ENCODE measurements around the gene PCDH15.

The PCDH15 gene

GRCh38 chr10:54266395-54266794 lies 534.6 kb downstream of the PCDH15 start:
- Histone ChIP-seq H3K4me3 (replicated peaks; ENCODE audit: low read depth, low read length) (no peak overlapping the region), H3K36me3 (ENCODE audit: control insufficient read depth, insufficient read depth, low read length) (no peaks in the 10 kb centered on the region), H3K27me3 (replicated peaks; ENCODE audit: control insufficient read depth, insufficient read depth, low read length) (no peaks in the 10 kb centered on the region)
- no peak for TF ChIP-seq CTCF (IDR thresholded peaks at IDR 0.05; ENCODE audit: insufficient read depth, low read length, poor library complexity, severe bottlenecking)
- no peak for DNase-seq (ENCODE audit: extremely low read depth, insufficient read length)

- Histone ChIP-seq H3K36me3 (ENCODE audit: control insufficient read depth, insufficient read depth, low read length) (no peaks in the 10 kb centered on the region), H3K4me3 (replicated peaks; ENCODE audit: low read depth, low read length) (no peak overlapping the region), H3K27me3 (replicated peaks; ENCODE audit: control insufficient read depth, insufficient read depth, low read length) (no peaks in the 10 kb centered on the region)
- TF ChIP-seq CTCF (IDR thresholded peaks at IDR 0.05; ENCODE audit: insufficient read depth, low read length, poor library complexity, severe bottlenecking): no peak
- DNase-seq (ENCODE audit: extremely low read depth, insufficient read length): no peak
These were observed 538.3 kb downstream of the PCDH15 start for GRCh38 chr10:54262726-54263125.

GRCh38 chr10:54259104-54259503 lies 541.9 kb downstream of the PCDH15 start:
- no peak for TF ChIP-seq CTCF (IDR thresholded peaks at IDR 0.05; ENCODE audit: insufficient read depth, low read length, poor library complexity, severe bottlenecking)
- no peaks in the 10 kb centered on the region for H3K27me3 ChIP-seq (replicated peaks; ENCODE audit: control insufficient read depth, insufficient read depth, low read length)
- no peaks in the 10 kb centered on the region for H3K36me3 ChIP-seq (ENCODE audit: control insufficient read depth, insufficient read depth, low read length)
- H3K4me3 ChIP-seq (replicated peaks; ENCODE audit: low read depth, low read length): no peak overlapping the region
- DNase-seq (ENCODE audit: extremely low read depth, insufficient read length): no peak

- Histone ChIP-seq H3K4me3 (replicated peaks; ENCODE audit: low read depth, low read length) (no peak overlapping the region), H3K36me3 (ENCODE audit: control insufficient read depth, insufficient read depth, low read length) (no peaks in the 10 kb centered on the region), H3K27me3 (replicated peaks; ENCODE audit: control insufficient read depth, insufficient read depth, low read length) (no peaks in the 10 kb centered on the region)
- no peak for DNase-seq (ENCODE audit: extremely low read depth, insufficient read length)
- no peak for TF ChIP-seq CTCF (IDR thresholded peaks at IDR 0.05; ENCODE audit: insufficient read depth, low read length, poor library complexity, severe bottlenecking)
These were observed 566.2 kb downstream of the PCDH15 start for GRCh38 chr10:54234832-54235231.

GRCh38 chr10:54203401-54203800 lies 597.6 kb downstream of the PCDH15 start:
- TF ChIP-seq CTCF (IDR thresholded peaks at IDR 0.05; ENCODE audit: insufficient read depth, low read length, poor library complexity, severe bottlenecking): no peak
- no peaks in the 10 kb centered on the region for H3K36me3 ChIP-seq (ENCODE audit: control insufficient read depth, insufficient read depth, low read length)
- no peak overlapping the region for H3K4me3 ChIP-seq (replicated peaks; ENCODE audit: low read depth, low read length)
- no peak for DNase-seq (ENCODE audit: extremely low read depth, insufficient read length)
- H3K27me3 ChIP-seq (replicated peaks; ENCODE audit: control insufficient read depth, insufficient read depth, low read length): no peaks in the 10 kb centered on the region

- no peak overlapping the region for H3K4me3 ChIP-seq (replicated peaks; ENCODE audit: low read depth, low read length)
- no peaks in the 10 kb centered on the region for H3K36me3 ChIP-seq (ENCODE audit: control insufficient read depth, insufficient read depth, low read length)
- DNase-seq (ENCODE audit: extremely low read depth, insufficient read length): no peak
- H3K27me3 ChIP-seq (replicated peaks; ENCODE audit: control insufficient read depth, insufficient read depth, low read length): no peaks in the 10 kb centered on the region
- no peak for TF ChIP-seq CTCF (IDR thresholded peaks at IDR 0.05; ENCODE audit: insufficient read depth, low read length, poor library complexity, severe bottlenecking)
These were observed 603.0 kb downstream of the PCDH15 start for GRCh38 chr10:54198051-54198450.

Data from GM06990 (cell line).